SJSA1 (cell line): ENCODE measurements around the gene LAMC1. TPM values are rescaled to one million over a fixed set of nuclear protein-coding genes. Genes with fewer than 3 reads are reported as not detected.

ENCODE experiments used
- DNase-seq, 2 experiments: peaks; one replicate each; pipeline ENCODE4 v3.0.0-alpha.2; 2015 to 2020; ENCODE audit warnings: low spot score in 2 of 2, low read depth in 1 of 2
- H3K27ac ChIP-seq: fragments of 250-450 bp; sonication (Bioruptor Pico); 2 replicates; pipeline ENCODE4 v1.5.1; 2020; ENCODE audit warnings: mild to moderate bottlenecking, moderate library complexity
- H3K27me3 ChIP-seq: fragments of 250-450 bp; sonication (Bioruptor Pico); replicated peaks from 2 replicates; pipeline ENCODE4 v1.5.1; 2020; ENCODE audit warnings: mild to moderate bottlenecking, moderate library complexity
- H3K36me3 ChIP-seq: fragments of 250-450 bp; sonication (Bioruptor Pico); 2 replicates; pipeline ENCODE4 v1.5.1; 2020; ENCODE audit warnings: mild to moderate bottlenecking
- H3K4me1 ChIP-seq: fragments of 250-450 bp; sonication (Bioruptor Pico); replicated peaks from 2 replicates; pipeline ENCODE4 v1.6.1; 2021; ENCODE audit warnings: mild to moderate bottlenecking
- H3K4me3 ChIP-seq: fragments of 250-450 bp; sonication (Bioruptor Pico); 2 replicates; pipeline ENCODE4 v1.5.1; 2020; ENCODE audit warnings: mild to moderate bottlenecking
- H3K9me3 ChIP-seq: fragments of 250-450 bp; sonication (Bioruptor Pico); replicated peaks from 2 replicates; pipeline ENCODE4 v1.5.1; 2020; ENCODE audit warnings: mild to moderate bottlenecking
- total RNA-seq: library from RNA; depleted of rRNA; stranded (reverse); fragments of >200 nt; shearing (Covaris generic); gene quantifications from 2 replicates; pipeline ENCODE4 v1.2.3, GENCODE V29; 2014; rRNA removed

Gene LAMC1
- total RNA-seq, 1 experiment from 2014 or later = 220 TPM

DNA sequence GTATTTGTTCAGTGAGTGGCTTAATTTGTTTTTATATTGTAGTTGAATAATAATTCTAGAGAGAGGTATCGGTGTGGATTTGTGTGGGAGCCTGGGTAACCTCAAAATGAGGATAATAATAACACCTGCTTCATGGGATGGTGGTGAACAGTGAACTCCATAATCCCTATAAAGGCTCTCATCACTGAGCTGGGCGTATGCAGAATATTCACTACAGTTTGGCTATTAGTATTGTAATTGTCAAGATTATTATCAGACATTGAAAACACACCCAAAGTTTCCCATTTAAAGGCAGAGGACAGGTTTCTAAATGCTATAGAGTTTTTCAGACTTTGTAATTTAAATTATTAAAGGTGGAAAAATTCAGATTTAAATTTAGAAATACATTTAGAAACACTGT lies 155.8 kb downstream of the LAMC1 start:
- Histone ChIP-seq H3K4me3 (no peak overlapping the region), H3K36me3 (no peaks in the 10 kb centered on the region), H3K4me1 (peaks cover 24% of the 10 kb centered on the region), H3K27ac (peak overlapping the region; percentile 98; the same call in 1 of the 2 replicates), H3K9me3 (no peaks in the 10 kb centered on the region), H3K27me3 (no peaks in the 10 kb centered on the region)
- no peak for DNase-seq

DNA sequence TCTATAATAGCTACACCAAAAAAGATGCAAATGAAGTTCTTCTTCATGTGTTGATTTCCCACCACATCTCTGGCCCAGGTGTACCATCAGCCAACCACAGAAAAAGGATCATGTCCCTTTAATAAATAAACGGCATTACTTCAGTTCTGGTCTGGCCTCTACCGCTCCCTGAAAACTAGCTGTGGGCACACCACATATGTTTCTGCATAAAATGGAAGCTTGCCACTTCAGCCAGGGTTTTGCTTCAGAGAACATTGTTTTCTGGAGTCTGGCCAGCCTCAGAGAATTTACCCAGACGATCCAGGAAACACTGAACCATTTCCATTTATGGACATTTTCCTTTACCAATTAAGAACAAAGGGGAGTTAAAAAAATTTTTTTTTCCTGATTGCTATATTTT lies 157.0 kb downstream of the LAMC1 start:
- Histone ChIP-seq H3K27ac (peak overlapping the region; percentile 98), H3K4me3 (no peak overlapping the region), H3K27me3 (no peaks in the 10 kb centered on the region), H3K36me3 (no peaks in the 10 kb centered on the region), H3K4me1 (peaks cover 24% of the 10 kb centered on the region), H3K9me3 (no peaks in the 10 kb centered on the region)
- peak in 1 of 2 experiments; percentile 78 for DNase-seq

DNA sequence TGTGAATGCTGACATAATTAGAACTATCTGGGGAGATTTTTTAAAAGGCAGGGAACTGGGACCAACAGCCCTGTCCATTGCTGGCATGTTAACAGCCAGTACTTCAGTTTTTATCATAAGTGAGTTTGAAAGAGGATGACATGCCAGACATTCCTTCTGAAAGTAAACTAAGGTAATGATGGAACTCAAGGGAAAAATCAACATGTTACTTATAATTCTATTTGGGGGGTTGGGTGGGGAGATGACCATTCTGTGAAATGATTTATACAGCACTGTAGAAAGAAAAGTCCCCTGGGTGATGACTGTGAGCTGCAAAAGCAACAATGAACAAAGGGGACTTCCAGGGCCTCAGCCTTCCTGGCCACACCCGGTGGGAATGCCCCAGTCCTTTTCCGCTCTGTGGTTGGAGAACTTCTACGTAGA lies 157.4 kb downstream of the LAMC1 start:
- Histone ChIP-seq H3K27ac (peak overlapping the region; percentile 98), H3K27me3 (no peaks in the 10 kb centered on the region), H3K4me1 (peaks cover 24% of the 10 kb centered on the region), H3K4me3 (no peak overlapping the region), H3K36me3 (no peaks in the 10 kb centered on the region), H3K9me3 (no peaks in the 10 kb centered on the region)
- peak; percentile 94 for DNase-seq

DNA sequence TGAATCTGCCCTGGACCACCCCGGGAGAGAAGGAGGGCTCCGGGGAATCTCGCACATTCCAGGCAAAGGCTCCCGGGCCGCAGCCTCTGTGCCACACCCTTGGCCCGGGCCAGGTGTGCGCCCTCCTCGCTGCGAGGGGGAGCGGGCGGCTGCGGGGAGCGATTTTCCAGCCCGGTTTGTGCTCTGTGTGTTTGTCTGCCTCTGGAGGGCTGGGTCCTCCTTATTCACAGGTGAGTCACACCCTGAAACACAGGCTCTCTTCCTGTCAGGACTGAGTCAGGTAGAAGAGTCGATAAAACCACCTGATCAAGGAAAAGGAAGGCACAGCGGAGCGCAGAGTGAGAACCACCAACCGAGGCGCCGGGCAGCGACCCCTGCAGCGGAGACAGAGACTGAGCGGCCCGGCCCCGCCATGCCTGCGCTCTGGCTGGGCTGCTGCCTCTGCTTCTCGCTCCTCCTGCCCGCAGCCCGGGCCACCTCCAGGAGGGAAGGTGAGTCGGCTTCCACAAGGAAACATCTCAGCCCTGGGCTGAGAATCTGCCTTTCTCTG lies 162.8 kb downstream of the LAMC1 start, which contains the start of gene LAMC2:
LAMC2 (plus strand) TSS at position 324 of the 550 bp plus-strand sequence; CDS start at position 413, 89 bp downstream.
- H3K27ac ChIP-seq = no peak within 1 kb of the TSS
- H3K36me3 ChIP-seq = no peaks in the 10 kb centered on the region
- DNase-seq = no peak
- H3K4me3 ChIP-seq = no peak within 1 kb of the TSS
- no peaks in the 10 kb centered on the region for H3K27me3 ChIP-seq
- H3K4me1 ChIP-seq = peaks cover 6% of the 10 kb centered on the region
- H3K9me3 ChIP-seq = no peaks in the 10 kb centered on the region

DNA sequence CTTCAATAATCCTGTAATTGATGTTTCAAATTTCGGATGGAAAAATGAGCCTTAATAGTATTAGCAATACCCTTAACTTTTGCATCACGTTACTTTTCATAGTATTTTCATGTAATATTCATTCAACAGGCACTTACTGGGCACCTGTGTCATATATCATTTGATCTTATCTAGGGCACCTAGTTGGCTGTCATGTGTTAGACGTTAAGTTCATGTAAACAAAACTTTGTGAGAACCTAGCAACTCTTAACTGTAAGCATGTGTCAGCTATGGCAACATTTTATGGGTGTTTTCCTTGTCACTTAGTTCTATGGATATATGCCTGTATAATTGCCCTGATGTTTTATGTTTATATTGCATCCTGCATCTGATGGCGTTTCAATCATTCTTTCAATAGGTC lies 163.6 kb downstream of the LAMC1 start:
- no peak for DNase-seq
- H3K27ac ChIP-seq = no peak overlapping the region
- H3K4me1 ChIP-seq = peaks cover 1% of the 10 kb centered on the region
- H3K4me3 ChIP-seq = no peak overlapping the region
- no peaks in the 10 kb centered on the region for H3K9me3 ChIP-seq
- no peaks in the 10 kb centered on the region for H3K27me3 ChIP-seq
- H3K36me3 ChIP-seq = no peaks in the 10 kb centered on the region

DNA sequence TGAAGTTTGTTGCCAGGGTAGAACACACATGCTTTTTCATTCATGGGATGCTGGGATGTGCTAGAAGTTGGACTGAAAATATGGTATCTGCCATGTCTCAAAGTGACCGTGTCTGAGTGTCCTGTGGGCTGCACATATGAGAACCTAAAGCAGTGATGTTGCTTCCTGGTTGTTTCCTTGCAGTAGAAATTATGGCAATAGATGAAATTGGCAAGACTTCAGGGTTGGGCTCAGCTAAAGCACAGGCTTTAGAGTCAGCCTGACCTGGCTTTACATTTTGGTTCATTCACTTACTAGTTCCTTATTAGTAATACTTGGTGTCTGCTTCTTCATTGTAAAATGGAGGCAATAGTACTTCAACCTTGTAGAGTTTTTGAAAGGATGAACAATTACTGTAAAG lies 165.0 kb downstream of the LAMC1 start:
- Histone ChIP-seq H3K36me3 (no peaks in the 10 kb centered on the region), H3K4me3 (no peak overlapping the region), H3K27me3 (no peaks in the 10 kb centered on the region), H3K4me1 (peaks cover 5% of the 10 kb centered on the region), H3K9me3 (no peaks in the 10 kb centered on the region), H3K27ac (no peak overlapping the region)
- DNase-seq = no peak

DNA sequence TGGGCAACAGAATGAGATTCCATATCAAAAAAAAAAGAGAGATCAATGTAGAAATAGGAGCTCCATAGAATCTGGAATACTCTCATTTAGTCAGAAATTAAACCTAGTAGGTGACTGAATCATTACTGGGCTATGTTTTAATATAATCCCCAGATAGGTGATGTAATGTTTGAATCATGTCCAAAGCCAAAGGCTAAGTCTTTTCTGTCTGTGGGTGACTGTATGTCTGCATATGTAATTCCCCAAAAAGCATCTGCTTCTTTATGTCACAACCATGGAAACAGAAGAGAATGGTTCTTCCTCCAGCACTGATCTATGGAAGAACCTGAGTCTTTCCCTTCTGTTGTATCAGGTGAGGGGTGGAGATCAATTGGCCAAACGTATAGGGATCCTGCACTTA lies 168.6 kb downstream of the LAMC1 start:
- no peak overlapping the region for H3K27ac ChIP-seq
- no peaks in the 10 kb centered on the region for H3K9me3 ChIP-seq
- H3K36me3 ChIP-seq = no peaks in the 10 kb centered on the region
- H3K4me1 ChIP-seq = peaks cover 15% of the 10 kb centered on the region
- H3K4me3 ChIP-seq = no peak overlapping the region
- peak in 1 of 2 experiments; percentile 12 for DNase-seq
- no peaks in the 10 kb centered on the region for H3K27me3 ChIP-seq

DNA sequence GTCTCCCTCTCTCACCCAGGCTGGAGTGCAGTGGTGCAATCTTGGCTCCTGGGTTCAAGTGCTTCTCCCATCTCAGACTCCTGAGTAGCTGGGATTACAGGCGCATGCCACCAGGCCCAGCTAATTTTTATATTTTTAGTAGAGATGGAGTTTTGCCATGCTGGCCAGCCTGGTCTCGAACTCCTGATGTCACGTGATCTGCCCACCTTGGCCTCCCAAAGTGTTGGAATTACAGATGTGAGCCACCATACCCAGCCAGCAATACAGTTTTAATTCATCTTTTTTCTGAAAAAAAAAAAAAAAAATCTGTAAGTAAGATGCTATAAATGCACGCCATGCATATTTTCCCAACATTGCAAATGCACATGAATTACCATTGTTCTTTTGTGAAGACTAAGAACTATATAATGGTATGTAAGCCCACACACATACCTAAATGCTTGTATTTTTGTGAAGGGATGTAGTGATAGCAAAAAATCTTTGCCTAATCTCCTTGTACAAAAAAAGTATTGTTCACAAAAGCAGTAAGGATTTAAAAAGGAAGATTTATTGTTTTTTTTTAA lies 170.8 kb downstream of the LAMC1 start:
- Histone ChIP-seq H3K9me3 (no peaks in the 10 kb centered on the region), H3K4me3 (no peak overlapping the region), H3K4me1 (peaks cover 15% of the 10 kb centered on the region), H3K27ac (no peak overlapping the region), H3K27me3 (no peaks in the 10 kb centered on the region), H3K36me3 (no peaks in the 10 kb centered on the region)
- DNase-seq = no peak

DNA sequence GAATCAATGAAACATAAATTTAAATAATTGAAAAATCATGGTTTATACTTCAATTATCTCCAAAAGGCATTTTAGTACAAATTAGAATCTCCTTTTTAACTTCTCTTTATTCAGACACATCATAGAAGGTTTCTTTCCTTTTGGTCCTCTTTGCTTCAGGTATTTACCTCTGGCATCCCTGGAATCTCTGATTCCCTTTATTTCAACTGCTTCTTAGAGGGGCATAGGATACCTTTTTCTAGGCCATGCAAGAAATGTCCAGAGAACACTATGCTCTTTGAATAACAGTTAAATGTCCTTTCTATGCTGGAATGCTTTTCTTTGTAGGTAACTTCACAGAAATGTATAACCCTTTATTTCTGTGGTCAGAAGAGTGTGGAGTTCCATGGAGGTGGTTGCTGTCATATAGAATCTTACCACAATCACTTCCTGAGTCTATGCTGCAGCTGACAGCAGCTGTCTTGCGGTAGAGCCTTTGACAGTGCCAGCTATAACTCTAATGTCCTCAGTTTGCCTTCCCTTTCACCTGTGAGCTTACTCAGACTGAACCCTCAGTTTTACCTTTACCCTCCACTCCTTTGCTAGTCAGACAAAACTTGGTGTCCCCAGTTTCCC lies 171.4 kb downstream of the LAMC1 start:
- H3K9me3 ChIP-seq = no peaks in the 10 kb centered on the region
- H3K27me3 ChIP-seq = no peaks in the 10 kb centered on the region
- H3K4me1 ChIP-seq = peaks cover 15% of the 10 kb centered on the region
- H3K4me3 ChIP-seq = no peak overlapping the region
- no peaks in the 10 kb centered on the region for H3K36me3 ChIP-seq
- no peak for DNase-seq
- no peak overlapping the region for H3K27ac ChIP-seq

DNA sequence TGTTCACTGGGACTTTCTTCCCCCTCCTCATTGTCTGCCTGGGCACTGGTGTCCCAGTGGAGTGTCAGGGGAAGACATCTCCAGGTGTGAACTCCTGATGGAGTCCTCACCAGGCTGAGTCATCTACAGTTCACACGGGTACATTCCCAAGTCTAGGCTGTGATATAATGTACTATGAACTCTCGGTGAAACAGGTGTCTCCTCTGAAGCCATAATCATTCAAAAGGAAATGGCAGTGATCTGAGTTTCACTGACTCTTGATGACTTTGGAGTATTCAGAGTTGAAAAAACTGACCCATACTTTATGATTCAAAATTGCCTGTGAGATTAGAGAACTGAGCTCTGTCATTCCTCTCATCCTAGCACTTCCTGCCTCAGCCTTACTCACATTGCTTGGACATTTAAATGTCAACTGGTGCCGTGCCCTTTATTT lies 171.9 kb downstream of the LAMC1 start:
- Histone ChIP-seq H3K27me3 (no peaks in the 10 kb centered on the region), H3K4me1 (peaks cover 15% of the 10 kb centered on the region), H3K27ac (no peak overlapping the region), H3K36me3 (no peaks in the 10 kb centered on the region), H3K9me3 (no peaks in the 10 kb centered on the region), H3K4me3 (no peak overlapping the region)
- DNase-seq = no peak

Other genes with a start within 250 kb of the LAMC1 start
- gene NPL, start 233.6 kb upstream of the LAMC1 start, total RNA-seq = 0.41 and 2.4 TPM in 2 replicates
- 140 and 163 TPM in 2 replicates for gene DHX9, start 184.1 kb upstream of the LAMC1 start, total RNA-seq
- gene SHCBP1L, start 70.3 kb upstream of the LAMC1 start, total RNA-seq = not detected in 2 replicates
- gene LAMC2, start 162.8 kb downstream of the LAMC1 start, total RNA-seq = 0.18 TPM in 1 of 2 replicates, not detected in the other